Endometrial microvascular endothelial cells (primary cell): ENCODE results near the gene PGD. TPM values are rescaled to one million over a fixed set of nuclear protein-coding genes. Genes with fewer than 3 reads are reported as not detected.

ENCODE experiments used
- in situ Hi-C: cut with HindIII; loops from 2 replicates; pipeline ENCODE4 v1.10.0; 2017; ENCODE audit warnings: low sequenced_read_pairs, low pct_unique_long_range_greater_than_20kb; ENCODE audit errors: inconsistent ontology term
- total RNA-seq: library from RNA; depleted of rRNA; stranded (reverse); fragments of >200 nt; gene quantifications from one replicate; pipeline ENCODE4 v1.2.3, GENCODE V29; 2015; ENCODE audit errors: inconsistent ontology term

Gene PGD
- total RNA-seq, 1 donor from 2014 or later = 255 TPM

- in situ Hi-C loops = no loop called here
Measured at GRCh38 chr1:10430216-10431069, 31.6 kb downstream of the PGD start, which contains the start of gene CENPS. TSS of gene CENPS (plus strand) at chr1:10430433. CDS start at chr1:10430518, 85 bp downstream.

- in situ Hi-C loops = no loop called here
Measured at GRCh38 chr1:10431070-10431730, 32.3 kb downstream of the PGD start.

GRCh38 chr1:10432910-10433700, 34.2 kb downstream of the PGD start:
- in situ Hi-C loops = no loop called here

GRCh38 chr1:10433790-10434189, 34.9 kb downstream of the PGD start:
- in situ Hi-C loops = no loop called here

GRCh38 chr1:10434590-10434989, 35.7 kb downstream of the PGD start:
- in situ Hi-C loops = no loop called here

GRCh38 chr1:10437052-10437451, 38.2 kb downstream of the PGD start:
- in situ Hi-C loops = no loop called here

GRCh38 chr1:10438677-10439163, 39.9 kb downstream of the PGD start:
- in situ Hi-C loops = no loop called here

- in situ Hi-C loops = no loop called here
Measured at GRCh38 chr1:10440305-10440704, 41.4 kb downstream of the PGD start.

- in situ Hi-C loops = no loop called here
Measured at GRCh38 chr1:10440794-10441193, 41.9 kb downstream of the PGD start.

- in situ Hi-C loops = no loop called here
Measured at GRCh38 chr1:10444248-10444647, 45.4 kb downstream of the PGD start.

- in situ Hi-C loops = no loop called here
Measured at GRCh38 chr1:10444795-10445397, 46.0 kb downstream of the PGD start.

- in situ Hi-C loops = no loop called here
Measured at GRCh38 chr1:10446790-10447422, 48.0 kb downstream of the PGD start.

GRCh38 chr1:10449751-10450150, 50.9 kb downstream of the PGD start, which contains the start of gene CORT:
TSS of gene CORT (plus strand) at chr1:10450031. CDS start at chr1:10450224, 193 bp downstream.
- in situ Hi-C loops = no loop called here

GRCh38 chr1:10450156-10450814, 51.4 kb downstream of the PGD start:
- in situ Hi-C loops = no loop called here

- in situ Hi-C loops = no loop called here
Measured at GRCh38 chr1:10450836-10451235, 52.0 kb downstream of the PGD start.

- in situ Hi-C loops = no loop called here
Measured at GRCh38 chr1:10451287-10451686, 52.4 kb downstream of the PGD start.

- in situ Hi-C loops = no loop called here
Measured at GRCh38 chr1:10456048-10456447, 57.2 kb downstream of the PGD start.

GRCh38 chr1:10456661-10457060, 57.8 kb downstream of the PGD start:
- in situ Hi-C loops = no loop called here
